Suprapubic skin (tissue), 4 donors: ENCODE data around the gene MACC1.
"Not testable (repeated sequence)": the region's sequence is repeated elsewhere in the genome, so short reads cannot be mapped to it uniquely, and the experiment has no call there.

Experiments
- CTCF ChIP-seq, 2 donors: fragments of 200-600 bp in 1 of 2; fragments of 450-650 bp in 1 of 2; sonication (generic) in 1 of 2; IDR thresholded peaks; one replicate each; pipeline ENCODE4 v1.5.1; 2016 to 2019; ENCODE audit warnings: antibody characterized with exemption in 2 of 2, mild to moderate bottlenecking in 1 of 2, moderate library complexity in 1 of 2
- EP300 ChIP-seq: sonication (generic); formaldehyde crosslinking; IDR thresholded peaks from one replicate; pipeline ENCODE4 v1.6.1; 2017; ENCODE audit warnings: antibody characterized with exemption
- POLR2AphosphoS5 ChIP-seq, 3 donors: sonication (generic); formaldehyde crosslinking; IDR thresholded peaks; one replicate each; pipeline ENCODE4 v1.6.1; 2017; ENCODE audit warnings: antibody characterized with exemption in 3 of 3

- not testable (repeated sequence) for TF ChIP-seq CTCF (IDR thresholded peaks at IDR 0.05); POLR2AphosphoS5 (IDR thresholded peaks at IDR 0.05); EP300
Observed at GRCh38 chr7:20187850-20188249, 29.3 kb downstream of the MACC1 start.
